ENCODE results near the gene DGKG.

DGKG gene

DNA sequence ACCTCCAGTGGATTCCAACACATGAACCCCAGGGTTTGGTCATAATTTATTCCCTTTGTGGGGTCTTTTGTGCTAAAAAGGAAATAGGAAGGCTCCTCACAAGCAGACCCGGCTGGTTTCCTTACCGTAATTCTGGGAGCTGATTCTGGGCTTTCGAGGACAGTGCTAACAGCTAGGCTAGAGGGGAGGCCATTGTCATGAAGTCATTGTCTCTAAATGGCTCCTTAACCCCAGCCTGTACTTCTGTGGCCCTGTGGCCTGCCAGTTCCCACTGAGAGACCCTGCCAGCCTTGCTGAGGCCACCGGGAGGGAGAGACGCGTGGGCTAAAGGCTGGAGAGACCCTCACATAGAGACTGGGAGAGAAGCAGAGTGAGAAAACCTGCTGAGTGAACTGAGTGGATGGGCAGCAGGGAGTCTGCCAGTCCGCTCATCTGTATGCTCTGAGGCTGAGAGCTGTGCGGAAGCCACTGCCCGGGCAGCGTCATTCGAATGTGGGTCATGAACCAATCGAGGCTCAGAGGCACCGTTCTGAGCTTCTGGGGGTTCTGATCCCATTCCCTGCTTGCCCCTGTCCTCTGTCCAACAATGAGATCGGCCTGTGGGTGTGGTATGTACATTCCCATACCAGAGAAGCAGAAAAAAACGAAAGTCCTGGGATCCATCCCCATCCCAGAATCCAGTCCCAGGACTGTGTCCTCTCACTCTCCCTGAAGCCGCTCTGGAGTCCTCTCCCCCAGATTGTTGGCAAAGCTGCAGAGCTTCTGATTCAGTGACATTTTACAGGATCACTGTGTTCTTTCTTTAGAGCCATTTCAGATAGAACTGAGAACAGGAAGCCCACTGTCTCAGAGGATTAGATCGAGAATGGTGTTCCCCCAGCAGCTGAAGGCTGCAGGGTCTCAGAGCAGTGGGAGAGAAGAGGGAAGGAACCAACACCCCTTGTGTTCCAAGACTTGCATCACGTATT lies 21.3 kb upstream of the DGKG start:
- no peaks in the 10 kb centered on the region for H3F3A ChIP-seq (ENCODE audit: control insufficient read depth, insufficient read depth)
- TF ChIP-seq, protein P1, sequence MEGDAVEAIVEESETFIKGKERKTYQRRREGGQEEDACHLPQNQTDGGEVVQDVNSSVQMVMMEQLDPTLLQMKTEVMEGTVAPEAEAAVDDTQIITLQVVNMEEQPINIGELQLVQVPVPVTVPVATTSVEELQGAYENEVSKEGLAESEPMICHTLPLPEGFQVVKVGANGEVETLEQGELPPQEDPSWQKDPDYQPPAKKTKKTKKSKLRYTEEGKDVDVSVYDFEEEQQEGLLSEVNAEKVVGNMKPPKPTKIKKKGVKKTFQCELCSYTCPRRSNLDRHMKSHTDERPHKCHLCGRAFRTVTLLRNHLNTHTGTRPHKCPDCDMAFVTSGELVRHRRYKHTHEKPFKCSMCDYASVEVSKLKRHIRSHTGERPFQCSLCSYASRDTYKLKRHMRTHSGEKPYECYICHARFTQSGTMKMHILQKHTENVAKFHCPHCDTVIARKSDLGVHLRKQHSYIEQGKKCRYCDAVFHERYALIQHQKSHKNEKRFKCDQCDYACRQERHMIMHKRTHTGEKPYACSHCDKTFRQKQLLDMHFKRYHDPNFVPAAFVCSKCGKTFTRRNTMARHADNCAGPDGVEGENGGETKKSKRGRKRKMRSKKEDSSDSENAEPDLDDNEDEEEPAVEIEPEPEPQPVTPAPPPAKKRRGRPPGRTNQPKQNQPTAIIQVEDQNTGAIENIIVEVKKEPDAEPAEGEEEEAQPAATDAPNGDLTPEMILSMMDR (IDR thresholded peaks at IDR 0.05; ENCODE audit: low read depth, low read length, poor library complexity, severe bottlenecking) = no peak
- H3K4me2 ChIP-seq (ENCODE audit: low read length) = no peak overlapping the region
- no peaks in the 10 kb centered on the region for H3K79me2 ChIP-seq (ENCODE audit: control insufficient read depth, low read length)
- H3K4me3 ChIP-seq (ENCODE audit: low read length) = no peak overlapping the region
- no peaks in the 10 kb centered on the region for H3K36me3 ChIP-seq (ENCODE audit: control insufficient read depth, low read length)
- no peaks in the 10 kb centered on the region for H3K9me3 ChIP-seq (ENCODE audit: control insufficient read depth, insufficient read depth, low read length)
- H3K27me3 ChIP-seq (ENCODE audit: control insufficient read depth, low read length) = peaks cover 2% of the 10 kb centered on the region; the same call in 1 of the 2 replicates
- no peak overlapping the region for H3K27ac ChIP-seq (ENCODE audit: low read depth, low read length)
- H4K20me1 ChIP-seq (ENCODE audit: control insufficient read depth, insufficient read depth, low read depth, low read length) = no peaks in the 10 kb centered on the region
- H3K4me1 ChIP-seq (ENCODE audit: control insufficient read depth, low read length) = no peaks in the 10 kb centered on the region
- no peaks in the 10 kb centered on the region for H3K9me2 ChIP-seq (replicated peaks; ENCODE audit: control insufficient read depth, low read length)

DNA sequence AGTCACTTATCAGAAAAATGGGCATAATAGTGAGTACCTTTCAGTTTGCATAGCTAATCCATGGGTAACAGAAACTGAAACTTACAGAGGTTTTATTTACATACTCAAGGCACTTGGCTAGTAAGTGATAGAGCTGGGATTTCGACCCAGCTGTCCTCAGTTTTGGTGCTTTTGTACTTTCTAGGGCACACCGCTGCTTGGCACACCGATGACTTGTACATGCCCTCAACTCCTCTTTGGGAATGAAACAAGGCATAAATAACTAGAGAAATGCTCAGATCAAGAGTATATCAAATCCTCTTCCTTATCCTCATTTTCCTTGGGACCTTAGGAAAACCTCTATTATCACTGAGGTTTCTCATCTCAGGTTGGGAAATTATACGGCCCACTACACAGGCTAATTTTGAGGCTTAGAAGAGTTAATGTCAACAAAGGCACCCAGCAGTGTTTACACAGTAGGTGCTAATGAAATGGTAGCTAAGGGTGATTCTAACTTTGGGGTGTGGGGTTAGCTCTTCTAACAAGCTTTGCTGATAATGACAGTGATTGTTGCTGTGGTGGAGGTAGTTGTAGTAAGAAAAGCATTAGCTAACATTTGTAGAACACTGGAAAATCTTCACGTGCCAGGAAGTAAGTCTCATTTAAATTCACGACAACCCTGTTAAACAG lies 20.3 kb upstream of the DGKG start:
- H3K4me2 ChIP-seq (ENCODE audit: low read length) = no peak overlapping the region
- peaks cover 2% of the 10 kb centered on the region; the same call in 1 of the 2 replicates for H3K27me3 ChIP-seq (ENCODE audit: control insufficient read depth, low read length)

DNA sequence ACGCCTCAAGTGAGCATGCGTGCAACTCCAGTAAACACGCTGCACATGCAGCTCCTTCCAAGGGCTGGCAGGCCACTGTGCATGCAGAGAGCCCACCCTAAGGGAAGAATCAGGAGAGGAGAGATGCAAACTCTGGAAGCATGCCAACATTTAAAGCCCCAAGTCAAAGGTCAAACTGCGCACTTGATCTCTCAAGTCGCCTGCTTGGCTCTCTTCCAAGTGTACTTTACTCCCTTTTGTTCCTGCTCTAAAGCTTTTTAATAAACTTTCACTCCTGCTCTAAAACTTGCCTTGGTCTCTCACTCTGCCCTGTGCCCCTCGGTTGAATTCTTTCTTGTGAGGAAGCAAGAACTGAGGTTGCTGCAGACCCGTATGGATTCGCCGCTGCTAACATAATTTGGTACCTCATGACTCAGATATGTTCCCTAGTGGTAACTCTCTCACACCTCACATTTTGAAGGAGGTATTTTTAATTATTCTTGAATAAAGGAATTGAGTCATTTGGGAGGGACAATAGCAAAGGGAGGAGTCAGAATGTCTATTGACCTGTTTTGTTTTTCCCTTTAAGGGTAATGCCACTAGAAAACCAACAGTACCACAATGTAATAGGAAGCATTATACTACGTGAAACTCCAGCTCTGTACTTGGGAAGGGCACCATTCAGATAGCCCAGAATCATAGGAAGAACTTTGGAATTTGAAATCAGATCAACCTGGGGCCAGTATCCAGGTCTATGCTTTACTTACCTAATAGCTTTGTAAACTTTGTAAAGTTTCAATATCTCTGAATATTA lies 19.6 kb upstream of the DGKG start:
- no peak overlapping the region for H3K4me3 ChIP-seq (ENCODE audit: low read length)
- no peak overlapping the region for H3K27ac ChIP-seq (ENCODE audit: low read depth, low read length)
- no peak overlapping the region for H3K4me2 ChIP-seq (ENCODE audit: low read length)
- no peaks in the 10 kb centered on the region for H3K9me3 ChIP-seq (ENCODE audit: control insufficient read depth, insufficient read depth, low read length)
- TF ChIP-seq, protein P1 (IDR thresholded peaks at IDR 0.05; ENCODE audit: low read depth, low read length, poor library complexity, severe bottlenecking) = no peak
- no peak for TF ChIP-seq EZH2phosphoT487 (IDR thresholded peaks at IDR 0.05; ENCODE audit: borderline replicate concordance, low read length)
- peaks cover 2% of the 10 kb centered on the region; the same call in 1 of the 2 replicates for H3K27me3 ChIP-seq (ENCODE audit: control insufficient read depth, low read length)
- H3F3A ChIP-seq (ENCODE audit: control insufficient read depth, insufficient read depth) = no peaks in the 10 kb centered on the region
- H4K20me1 ChIP-seq (ENCODE audit: control insufficient read depth, insufficient read depth, low read depth, low read length) = no peaks in the 10 kb centered on the region
- H3K79me2 ChIP-seq (ENCODE audit: control insufficient read depth, low read length) = no peaks in the 10 kb centered on the region
- no peaks in the 10 kb centered on the region for H3K36me3 ChIP-seq (ENCODE audit: control insufficient read depth, low read length)
- H3K4me1 ChIP-seq (ENCODE audit: control insufficient read depth, low read length) = no peaks in the 10 kb centered on the region
- H3K9me2 ChIP-seq (replicated peaks; ENCODE audit: control insufficient read depth, low read length) = no peaks in the 10 kb centered on the region

More for the DNA sequence above, 20.3 kb upstream of the DGKG start:
- TF ChIP-seq, protein P1 (IDR thresholded peaks at IDR 0.05; ENCODE audit: low read depth, low read length, poor library complexity, severe bottlenecking) = no peak
- TF ChIP-seq EZH2phosphoT487 (IDR thresholded peaks at IDR 0.05; ENCODE audit: borderline replicate concordance, low read length) = no peak
- Histone ChIP-seq H3K4me1 (ENCODE audit: control insufficient read depth, low read length) (no peaks in the 10 kb centered on the region), H3K9me3 (ENCODE audit: control insufficient read depth, insufficient read depth, low read length) (no peaks in the 10 kb centered on the region), H3F3A (ENCODE audit: control insufficient read depth, insufficient read depth) (no peaks in the 10 kb centered on the region), H3K9me2 (replicated peaks; ENCODE audit: control insufficient read depth, low read length) (no peaks in the 10 kb centered on the region), H3K4me3 (ENCODE audit: low read length) (no peak overlapping the region), H3K79me2 (ENCODE audit: control insufficient read depth, low read length) (no peaks in the 10 kb centered on the region), H4K20me1 (ENCODE audit: control insufficient read depth, insufficient read depth, low read depth, low read length) (no peaks in the 10 kb centered on the region), H3K36me3 (ENCODE audit: control insufficient read depth, low read length) (no peaks in the 10 kb centered on the region), H3K27ac (ENCODE audit: low read depth, low read length) (no peak overlapping the region)
